IMR-90 (cell line): Measurements from ENCODE around the gene USP24. TPM values are rescaled to one million over a fixed set of nuclear protein-coding genes. Genes with fewer than 3 reads are reported as not detected.

Source experiments
- ATAC-seq: fragments of 200-7000 bp; cut with Tn5 transposase; 2 replicates; pipeline ENCODE4 v1.9.1; 2020; ENCODE audit warnings: low read depth, mild to moderate bottlenecking, moderate library complexity
- BruUV-seq: library from RNA; stranded (reverse); fragments of 400-500 nt; replicated peaks from 2 replicates; lab custom pipeline; 2021; lab: Mats Ljungman, UMichigan
- CTCF ChIA-PET: fragments of 300-600 bp; formaldehyde crosslinking; extraction: SDS; loops from one replicate; lab custom pipeline; 2021; ENCODE audit warnings: antibody characterized with exemption; lab: Yijun Ruan, JAX
- POLR2A ChIA-PET: fragments of 300-600 bp; sonication (Branson Sonifier 250); formaldehyde crosslinking; loops from one replicate; lab custom pipeline; 2022; ENCODE audit warnings: antibody characterized with exemption; ENCODE audit not compliant: unreplicated experiment; lab: Charles Lee
- DNase-seq: peaks from one replicate; pipeline ENCODE4 v3.0.0; 2013
- H2AFZ ChIP-seq: replicated peaks from 2 replicates; pipeline ENCODE3; 2013; ENCODE audit warnings: low read length, mild to moderate bottlenecking; ENCODE audit not compliant: poor library complexity
- H2AK5ac ChIP-seq: 2 replicates; pipeline ENCODE4 v1.6.1; 2013; ENCODE audit warnings: low read depth, low read length, inconsistent platforms
- H2AK9ac ChIP-seq: replicated peaks from 2 replicates; pipeline ENCODE3; 2013; ENCODE audit warnings: mild to moderate bottlenecking, low read depth, low read length, moderate library complexity; ENCODE audit not compliant: poor library complexity
- H2BK120ac ChIP-seq: 2 replicates; pipeline ENCODE4 v1.6.1; 2013; ENCODE audit warnings: low read depth, low read length, inconsistent platforms
- H2BK15ac ChIP-seq: 3 replicates; pipeline ENCODE4 v1.6.1; 2013; ENCODE audit warnings: low read depth, low read length, inconsistent platforms
- H2BK20ac ChIP-seq: 2 replicates; pipeline ENCODE4 v1.6.1; 2013; ENCODE audit warnings: low read depth, mild to moderate bottlenecking, inconsistent platforms, low read length, moderate library complexity
- H2BK5ac ChIP-seq: 2 replicates; pipeline ENCODE4 v1.6.1; 2013; ENCODE audit warnings: mild to moderate bottlenecking, low read depth, low read length, inconsistent platforms; ENCODE audit not compliant: poor library complexity, severe bottlenecking
- H3K14ac ChIP-seq: replicated peaks from 2 replicates; pipeline ENCODE4 v1.6.1; 2013; ENCODE audit warnings: low read depth, low read length, inconsistent platforms
- H3K18ac ChIP-seq: 2 replicates; pipeline ENCODE4 v1.6.1; 2013; ENCODE audit warnings: low read depth, low read length, control low read depth
- H3K23ac ChIP-seq: 2 replicates; pipeline ENCODE4 v1.6.1; 2013; ENCODE audit warnings: low read depth, low read length, inconsistent platforms
- H3K27ac ChIP-seq: 2 replicates; pipeline ENCODE4 v1.5.1; 2013; ENCODE audit warnings: mild to moderate bottlenecking, control low read depth, low read length; ENCODE audit not compliant: insufficient read depth
- H3K27me3 ChIP-seq: 2 replicates; pipeline ENCODE4 v1.6.1; 2013; ENCODE audit warnings: low read length; ENCODE audit not compliant: control insufficient read depth, insufficient read depth
- H3K36me3 ChIP-seq: 2 replicates; pipeline ENCODE4 v1.6.1; 2013; ENCODE audit warnings: low read length, mixed read lengths; ENCODE audit not compliant: control insufficient read depth, insufficient read depth
- H3K4ac ChIP-seq: 2 replicates; pipeline ENCODE4 v1.6.1; 2013; ENCODE audit warnings: low read depth, low read length, inconsistent platforms
- H3K4me1 ChIP-seq: 2 replicates; pipeline ENCODE4 v1.6.1; 2013; ENCODE audit warnings: low read length, mixed read lengths; ENCODE audit not compliant: control insufficient read depth, insufficient read depth
- H3K4me2 ChIP-seq: 2 replicates; pipeline ENCODE4 v1.6.1; 2013; ENCODE audit warnings: low read depth, mild to moderate bottlenecking, control low read depth, low read length, moderate library complexity
- H3K4me3 ChIP-seq: 2 replicates; pipeline ENCODE4 v1.5.1; 2013; ENCODE audit warnings: low read depth, mild to moderate bottlenecking, control low read depth, low read length, moderate library complexity; ENCODE audit not compliant: insufficient read depth
- H3K56ac ChIP-seq: 2 replicates; pipeline ENCODE4 v1.6.1; 2013; ENCODE audit warnings: low read length, inconsistent platforms; ENCODE audit not compliant: insufficient read depth; ENCODE audit errors: extremely low read depth
- H3K79me1 ChIP-seq, 2 experiments: 2 replicates each; pipeline ENCODE4 v1.6.1; 2013; ENCODE audit warnings: low read length in 2 of 2, inconsistent platforms in 1 of 2, low read depth in 1 of 2
- H3K9ac ChIP-seq: 2 replicates; pipeline ENCODE4 v1.6.1; 2013; ENCODE audit warnings: low read depth, low read length, control low read depth
- H3K9me1 ChIP-seq: 2 replicates; pipeline ENCODE4 v1.6.1; 2013; ENCODE audit warnings: low read length, inconsistent platforms; ENCODE audit not compliant: insufficient read depth
- H3K9me3 ChIP-seq: 2 replicates; pipeline ENCODE4 v1.6.1; 2013; ENCODE audit warnings: low read length; ENCODE audit not compliant: control insufficient read depth, insufficient read depth
- H4K20me1 ChIP-seq: 2 replicates; pipeline ENCODE4 v1.6.1; 2013; ENCODE audit warnings: low read length, inconsistent platforms; ENCODE audit not compliant: insufficient read depth
- H4K5ac ChIP-seq: 2 replicates; pipeline ENCODE4 v1.6.1; 2013; ENCODE audit warnings: mild to moderate bottlenecking, low read depth, low read length, control low read depth
- H4K8ac ChIP-seq, 2 experiments: 2 replicates each; pipeline ENCODE4 v1.6.1; 2013; ENCODE audit warnings: low read depth in 2 of 2, low read length in 2 of 2, control low read depth in 1 of 2, inconsistent platforms in 1 of 2
- H4K91ac ChIP-seq: 2 replicates; pipeline ENCODE4 v1.6.1; 2013; ENCODE audit warnings: low read depth, low read length, inconsistent platforms; ENCODE audit not compliant: insufficient read depth
- BHLHE40 ChIP-seq: fragments of 150-350 bp; IDR thresholded peaks from 2 replicates; pipeline ENCODE4 v1.6.1; 2016; ENCODE audit warnings: mild to moderate bottlenecking, low read depth, low read length
- CEBPB ChIP-seq: IDR thresholded peaks from 2 replicates; pipeline ENCODE4 v1.6.1; 2012; ENCODE audit warnings: low read depth, low read length, improper control_type of control experiment
- CTCF ChIP-seq: conservative IDR thresholded peaks from 2 replicates; pipeline ENCODE4 v1.5.1; 2012; ENCODE audit warnings: mild to moderate bottlenecking, low read depth, low read length, improper control_type of control experiment
- ELK1 ChIP-seq: fragments of 150-350 bp; IDR thresholded peaks from 2 replicates; pipeline ENCODE4 v1.6.1; 2016; ENCODE audit warnings: low read depth, mild to moderate bottlenecking, low read length, moderate library complexity, borderline replicate concordance
- FOS ChIP-seq: fragments of 150-350 bp; IDR thresholded peaks from 2 replicates; pipeline ENCODE4 v1.6.1; 2016; ENCODE audit warnings: low read depth, low read length
- MAFK ChIP-seq: IDR thresholded peaks from 2 replicates; pipeline ENCODE4 v1.6.1; 2012; ENCODE audit warnings: low read depth, low read length, improper control_type of control experiment
- MAZ ChIP-seq: IDR thresholded peaks from 2 replicates; pipeline ENCODE4 v1.6.1; 2012; ENCODE audit warnings: low read depth, mild to moderate bottlenecking, low read length, improper control_type of control experiment, moderate library complexity, borderline replicate concordance
- MXI1 ChIP-seq: IDR thresholded peaks from 2 replicates; pipeline ENCODE4 v1.6.1; 2012; ENCODE audit warnings: low read depth, mild to moderate bottlenecking, low read length, moderate library complexity, borderline replicate concordance
- NFE2L2 ChIP-seq: fragments of 150-350 bp; IDR thresholded peaks from 2 replicates; pipeline ENCODE4 v1.6.1; 2016; ENCODE audit warnings: low read depth, mild to moderate bottlenecking, low read length
- POLR2A ChIP-seq: IDR thresholded peaks from 2 replicates; pipeline ENCODE4 v1.6.1; 2012; ENCODE audit warnings: mild to moderate bottlenecking, low read depth, low read length
- RAD21 ChIP-seq: IDR thresholded peaks from 2 replicates; pipeline ENCODE4 v1.6.1; 2012; ENCODE audit warnings: low read length, improper control_type of control experiment
- RCOR1 ChIP-seq: IDR thresholded peaks from 2 replicates; pipeline ENCODE4 v1.6.1; 2012; ENCODE audit warnings: mild to moderate bottlenecking, low read length, improper control_type of control experiment; ENCODE audit not compliant: insufficient replicate concordance
- RFX5 ChIP-seq: IDR thresholded peaks from 2 replicates; pipeline ENCODE4 v1.8.0; 2012; ENCODE audit warnings: low read depth, mild to moderate bottlenecking, low read length, moderate library complexity
- SMC3 ChIP-seq: fragments of 150-350 bp; IDR thresholded peaks from 2 replicates; pipeline ENCODE4 v1.6.1; 2016; ENCODE audit warnings: low read depth, mild to moderate bottlenecking, antibody characterized with exemption, low read length, moderate library complexity
- USF2 ChIP-seq: fragments of 150-350 bp; IDR thresholded peaks from 2 replicates; pipeline ENCODE4 v1.6.1; 2017; ENCODE audit warnings: mild to moderate bottlenecking, antibody characterized with exemption, low read length, low read depth
- WGBS, 2 experiments: methylation state at CpG; one replicate each; pipeline versions ENCODE4 v1.1.5 to v1.1.7; 2013; ENCODE audit warnings: missing lambda C conversion rate in 2 of 2; ENCODE audit not compliant: insufficient read length in 1 of 2; ENCODE audit errors: extremely low coverage in 2 of 2; 5-methylcytosine and 5-hydroxymethylcytosine counted together
- dilution Hi-C: fragments of 300-500 bp; cut with HindIII; formaldehyde crosslinking; loops from one replicate; pipeline ENCODE4 v1.14.3; 2018; ENCODE audit warnings: low sequenced_read_pairs; ENCODE audit not compliant: unreplicated experiment
- in situ Hi-C: fragments of 300-500 bp; cut with MboI; formaldehyde crosslinking; loops from 3 replicates; pipeline ENCODE4 v1.14.3; 2019; ENCODE audit warnings: low sequenced_read_pairs, inconsistent platforms, mixed read lengths
- intact Hi-C: fragments of 100-400 bp; cut with micrococcal nuclease; formaldehyde crosslinking; loops from 2 replicates; pipeline ENCODE4 v1.10.0; 2022
- polyA plus RNA-seq, 3 experiments: library from polyadenylated mRNA; depleted of rRNA; stranded (reverse); fragments of >200 nt; gene quantifications; 2 replicates each; pipeline ENCODE4 v1.2.3, GENCODE V29; 2012; ENCODE audit warnings: low replicate concordance in 1 of 3
- total RNA-seq: library from RNA; depleted of rRNA; stranded (reverse); fragments of >200 nt; gene quantifications from 2 replicates; pipeline ENCODE4 v1.2.3, GENCODE V29; 2012

Gene USP24
- total and polyA plus RNA-seq, 2 of the 4 experiments (the other 2 are of a cell fraction) = 8.4 to 36.7 TPM

GRCh38 chr1:55155522-55155921 is 59.6 kb downstream of the USP24 start:
- Histone ChIP-seq H4K91ac (no peak overlapping the region), H3K27ac (no peak overlapping the region), H3K4ac (no peak overlapping the region), H3K4me3 (no peak overlapping the region), H3K4me1 (peaks cover 2% of the 10 kb centered on the region), H3K9me3 (no peaks in the 10 kb centered on the region), H2BK15ac (no peak overlapping the region), H4K20me1 (no peaks in the 10 kb centered on the region), H3K9ac (no peak overlapping the region), H2AK5ac (no peak overlapping the region), H3K56ac (no peak overlapping the region), H3K18ac (no peak overlapping the region), H3K36me3 (peaks cover 25% of the 10 kb centered on the region), H4K8ac (no peak overlapping the region), H2BK120ac (no peak overlapping the region), H2BK5ac (no peak overlapping the region), H2BK20ac (no peak overlapping the region), H4K5ac (no peak overlapping the region), H3K27me3 (no peaks in the 10 kb centered on the region), H3K23ac (no peak overlapping the region), H3K79me1 (peaks cover 5 to 7% of the 10 kb centered on the region in 2 experiments; a peak in 3 of 4 replicates), H3K4me2 (no peak overlapping the region), H3K9me1 (peaks cover 5% of the 10 kb centered on the region; the same call in 1 of the 2 replicates), H3K14ac (no peak overlapping the region), H2AFZ (no peak overlapping the region), H2AK9ac (no peak overlapping the region)
- no peak for DNase-seq
- ChIA-PET CTCF (no interaction called here), POLR2A (no interaction called here)
- dilution Hi-C loops = no loop called here
- in situ Hi-C loops = no loop called here
- intact Hi-C loops = no loop called here
- no CpG with 5 or more reads among the region's 6 CpGs for WGBS, 2 experiments
- no peak for ATAC-seq
- TF ChIP-seq SMC3 (no peak), FOS (no peak), RFX5 (no peak), ELK1 (no peak), MAFK (no peak), NFE2L2 (no peak), RCOR1 (no peak), MAZ (no peak), BHLHE40 (no peak), MXI1 (no peak), CTCF (no peak), POLR2A (no peak), CEBPB (no peak), RAD21 (no peak), USF2 (no peak)
- BruUV-seq = no TSS peak
